Panc1 (cell line): ENCODE data around the gene IL32. TPM values are rescaled to one million over a fixed set of nuclear protein-coding genes. Genes with fewer than 3 reads are reported as not detected.

Source experiments
- ATAC-seq: fragments of 200-7000 bp; cut with Tn5 transposase; 2 replicates; pipeline ENCODE4 v1.9.1; 2020; ENCODE audit warnings: mild to moderate bottlenecking, moderate library complexity
- BruUV-seq: library from RNA; stranded (reverse); fragments of 400-500 nt; replicated peaks from 2 replicates; lab custom pipeline; 2021; lab: Mats Ljungman, UMichigan
- CTCF ChIA-PET: fragments of 300-600 bp; sonication (Branson Sonifier 250); formaldehyde crosslinking; loops from one replicate; lab custom pipeline; 2022; ENCODE audit warnings: antibody characterized with exemption; lab: Charles Lee
- POLR2A ChIA-PET: fragments of 300-600 bp; sonication (Branson Sonifier 250); formaldehyde crosslinking; loops from one replicate; lab custom pipeline; 2022; ENCODE audit warnings: antibody characterized with exemption; lab: Charles Lee
- DNase-seq: peaks from one replicate; pipeline ENCODE4 v3.0.0-alpha.2; 2010; ENCODE audit warnings: low read depth, low spot score
- H3K27ac ChIP-seq: 2 replicates; pipeline ENCODE4 v1.5.1; 2011; ENCODE audit warnings: mild to moderate bottlenecking, low read length, inconsistent platforms
- H3K27me3 ChIP-seq: fragments of 200-500 bp; sonication (Bioruptor generic); 2 replicates; pipeline ENCODE4 v1.6.0; 2014; ENCODE audit warnings: low read length, inconsistent platforms; ENCODE audit not compliant: control insufficient read depth, insufficient read depth
- H3K36me3 ChIP-seq: fragments of 200-500 bp; sonication (Bioruptor generic); 2 replicates; pipeline ENCODE4 v1.5.1; 2014; ENCODE audit warnings: inconsistent platforms, mild to moderate bottlenecking, low read length, moderate library complexity; ENCODE audit not compliant: control insufficient read depth, insufficient read depth
- H3K4me1 ChIP-seq: 2 replicates; pipeline ENCODE4 v1.5.1; 2011; ENCODE audit warnings: inconsistent platforms, mild to moderate bottlenecking, low read length, moderate library complexity; ENCODE audit not compliant: control insufficient read depth, insufficient read depth
- H3K4me3 ChIP-seq, 2 experiments: 2 replicates each; pipeline ENCODE4 v1.5.1; 2011 to 2012; ENCODE audit warnings: low read depth in 2 of 2, low read length in 2 of 2, mild to moderate bottlenecking in 2 of 2, inconsistent platforms in 1 of 2, moderate library complexity in 1 of 2
- H3K9me3 ChIP-seq: fragments of 200-500 bp; sonication (Bioruptor generic); 2 replicates; pipeline ENCODE4 v1.5.1; 2014; ENCODE audit warnings: low read depth, mild to moderate bottlenecking, inconsistent platforms, low read length, moderate library complexity; ENCODE audit not compliant: control insufficient read depth, insufficient read depth
- REST ChIP-seq, 2 experiments: IDR thresholded peaks; 2 replicates each; pipeline ENCODE4 v1.6.1; 2011 to 2012; ENCODE audit warnings: low read depth in 2 of 2, control low read depth in 1 of 2, low read length in 1 of 2, mild to moderate bottlenecking in 1 of 2, moderate library complexity in 1 of 2; ENCODE audit not compliant: insufficient read depth in 1 of 2
- SIN3A ChIP-seq: IDR thresholded peaks from 2 replicates; pipeline ENCODE4 v1.6.1; 2012; ENCODE audit warnings: low read depth, mild to moderate bottlenecking, low read length, moderate library complexity, borderline replicate concordance; ENCODE audit not compliant: insufficient read depth
- TCF7L2 ChIP-seq: IDR thresholded peaks from 2 replicates; pipeline ENCODE4 v1.6.1; 2011; ENCODE audit warnings: mild to moderate bottlenecking, low read depth, low read length, inconsistent platforms
- in situ Hi-C: cut with HindIII; loops from 2 replicates; pipeline ENCODE4 v1.10.0; 2016; ENCODE audit warnings: low sequenced_read_pairs, low pct_unique_long_range_greater_than_20kb
- intact Hi-C: fragments of 100-400 bp; cut with micrococcal nuclease; formaldehyde crosslinking; loops from one replicate; pipeline ENCODE4 v1.10.0; 2022; ENCODE audit not compliant: unreplicated experiment
- total RNA-seq: library from RNA; stranded (reverse); gene quantifications from one replicate; pipeline ENCODE4 v1.2.1, GENCODE V29; 2021; ENCODE audit not compliant: unreplicated experiment
- TF ChIP-seq, protein P1 (sequence below): fragments of 450-650 bp; IDR thresholded peaks from 2 replicates; pipeline ENCODE4 v1.5.1; 2017; ENCODE audit warnings: mild to moderate bottlenecking

The IL32 gene
- total RNA-seq, 1 experiment from 2014 or later: 17.1 TPM

DNA sequence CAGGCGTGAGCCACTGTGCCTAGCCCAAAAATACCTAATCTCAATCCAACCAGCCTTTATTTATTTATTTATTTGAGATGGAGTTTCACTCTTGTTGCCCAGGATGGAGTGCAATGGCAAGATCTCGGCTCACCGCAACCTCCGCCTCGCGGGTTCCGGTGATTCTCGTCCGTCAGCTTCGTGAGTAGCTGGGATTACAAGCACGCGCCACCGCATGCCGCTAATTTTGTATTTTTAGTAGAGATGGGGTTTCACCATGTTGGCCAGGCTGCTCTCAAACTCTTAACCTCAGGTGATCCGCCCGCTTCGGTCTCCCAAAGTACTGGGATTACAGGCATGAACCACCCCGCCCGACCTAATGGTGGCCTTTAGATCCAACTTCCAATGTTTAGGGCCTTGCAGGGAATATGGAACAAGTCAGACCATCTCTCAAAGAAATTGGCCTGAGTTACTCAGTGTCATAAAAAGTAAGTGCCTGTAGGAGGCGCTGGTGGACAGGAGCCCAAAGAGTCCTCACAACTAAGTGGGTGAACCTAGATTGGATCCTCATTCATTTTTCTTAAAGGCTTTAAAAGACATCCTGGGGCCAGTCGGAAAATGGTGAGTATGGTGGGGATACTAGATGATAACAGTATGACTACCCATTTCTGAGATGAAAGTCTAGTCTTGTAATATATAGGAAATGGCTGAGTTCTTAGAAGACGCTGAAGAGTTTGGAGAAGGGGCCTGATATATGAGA, 29.0 kb downstream of the IL32 start:
- DNase-seq: no peak
- intact Hi-C loops (no loop called here), in situ Hi-C loops (no loop called here)
- POLR2A ChIA-PET: no interaction called here
- CTCF ChIA-PET: no interaction called here
- Histone ChIP-seq H3K4me1 (peaks cover 2% of the 10 kb centered on the region; the same call in 1 of the 2 replicates), H3K27ac (no peak overlapping the region), H3K36me3 (no peaks in the 10 kb centered on the region), H3K27me3 (no peaks in the 10 kb centered on the region), H3K9me3 (no peaks in the 10 kb centered on the region), H3K4me3 (no peak overlapping the region)
- no peak; the same call in 1 of the 2 replicates for ATAC-seq
- TF ChIP-seq, protein P1, sequence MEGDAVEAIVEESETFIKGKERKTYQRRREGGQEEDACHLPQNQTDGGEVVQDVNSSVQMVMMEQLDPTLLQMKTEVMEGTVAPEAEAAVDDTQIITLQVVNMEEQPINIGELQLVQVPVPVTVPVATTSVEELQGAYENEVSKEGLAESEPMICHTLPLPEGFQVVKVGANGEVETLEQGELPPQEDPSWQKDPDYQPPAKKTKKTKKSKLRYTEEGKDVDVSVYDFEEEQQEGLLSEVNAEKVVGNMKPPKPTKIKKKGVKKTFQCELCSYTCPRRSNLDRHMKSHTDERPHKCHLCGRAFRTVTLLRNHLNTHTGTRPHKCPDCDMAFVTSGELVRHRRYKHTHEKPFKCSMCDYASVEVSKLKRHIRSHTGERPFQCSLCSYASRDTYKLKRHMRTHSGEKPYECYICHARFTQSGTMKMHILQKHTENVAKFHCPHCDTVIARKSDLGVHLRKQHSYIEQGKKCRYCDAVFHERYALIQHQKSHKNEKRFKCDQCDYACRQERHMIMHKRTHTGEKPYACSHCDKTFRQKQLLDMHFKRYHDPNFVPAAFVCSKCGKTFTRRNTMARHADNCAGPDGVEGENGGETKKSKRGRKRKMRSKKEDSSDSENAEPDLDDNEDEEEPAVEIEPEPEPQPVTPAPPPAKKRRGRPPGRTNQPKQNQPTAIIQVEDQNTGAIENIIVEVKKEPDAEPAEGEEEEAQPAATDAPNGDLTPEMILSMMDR: peak; percentile 85
- TF ChIP-seq SIN3A: no peak
- no TSS peak for BruUV-seq

DNA sequence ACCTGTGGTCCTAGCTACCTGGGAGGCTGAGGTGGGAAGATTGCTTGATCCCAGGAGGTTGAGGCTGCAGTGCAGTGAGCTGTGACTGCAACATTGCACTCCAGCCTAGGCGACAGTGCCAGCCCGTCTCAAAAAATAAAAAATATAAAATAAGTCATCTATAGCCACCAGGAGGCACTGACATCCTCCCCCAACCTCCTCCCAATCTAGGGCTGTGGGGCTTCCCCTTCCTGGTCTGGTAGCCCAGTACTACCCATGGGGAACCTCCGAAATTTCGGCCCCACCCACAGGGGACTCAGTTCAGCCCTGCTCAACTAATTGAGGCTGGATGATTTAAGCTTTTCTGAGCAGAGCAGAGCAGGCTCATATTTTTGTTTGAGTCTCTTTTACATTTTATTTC, 30.4 kb downstream of the IL32 start:
- H3K27me3 ChIP-seq: no peaks in the 10 kb centered on the region
- intact Hi-C loops: no loop called here
- no peak for TF ChIP-seq TCF7L2
- TF ChIP-seq, protein P1: peak; percentile 64
- H3K36me3 ChIP-seq: no peaks in the 10 kb centered on the region
- H3K9me3 ChIP-seq: no peaks in the 10 kb centered on the region
- DNase-seq (no peak), ATAC-seq (peak; percentile 52)
- in situ Hi-C loops: no loop called here
- POLR2A ChIA-PET: no interaction called here
- H3K4me3 ChIP-seq: no peak overlapping the region
- no peak overlapping the region for H3K27ac ChIP-seq
- H3K4me1 ChIP-seq: peaks cover 5% of the 10 kb centered on the region
- BruUV-seq: no TSS peak
- CTCF ChIA-PET: no interaction called here

- in situ Hi-C loops: no loop called here
- no peaks in the 10 kb centered on the region for H3K9me3 ChIP-seq
- H3K4me3 ChIP-seq: no peak overlapping the region
- H3K4me1 ChIP-seq: peaks cover 5% of the 10 kb centered on the region
- no peaks in the 10 kb centered on the region for H3K36me3 ChIP-seq
- DNase-seq: no peak
- no TSS peak for BruUV-seq
- TF ChIP-seq TCF7L2: no peak
- TF ChIP-seq REST (IDR thresholded peaks at IDR 0.05; ENCODE audit: insufficient read depth in 1 of 2, low read depth in 2 of 2, low read length in 1 of 2): 0 out of 4 replicates have a peak, but pooled peaks of 1 of the 2 experiments have one; percentile 28
- ChIA-PET CTCF (no interaction called here), POLR2A (no interaction called here)
- ATAC-seq: no peak
- intact Hi-C loops: no loop called here
- H3K27me3 ChIP-seq: no peaks in the 10 kb centered on the region
- H3K27ac ChIP-seq: no peak overlapping the region
Measured at GRCh38 chr16:3096362-3096761, 30.9 kb downstream of the IL32 start.
